ENCODE results near the gene PIK3IP1. TPM values are rescaled to one million over a fixed set of nuclear protein-coding genes. Genes with fewer than 3 reads are reported as not detected.

The PIK3IP1 gene
- total and polyA plus RNA-seq, 4 donors: 3.1 to 7.8 (median 6.0) TPM

DNA sequence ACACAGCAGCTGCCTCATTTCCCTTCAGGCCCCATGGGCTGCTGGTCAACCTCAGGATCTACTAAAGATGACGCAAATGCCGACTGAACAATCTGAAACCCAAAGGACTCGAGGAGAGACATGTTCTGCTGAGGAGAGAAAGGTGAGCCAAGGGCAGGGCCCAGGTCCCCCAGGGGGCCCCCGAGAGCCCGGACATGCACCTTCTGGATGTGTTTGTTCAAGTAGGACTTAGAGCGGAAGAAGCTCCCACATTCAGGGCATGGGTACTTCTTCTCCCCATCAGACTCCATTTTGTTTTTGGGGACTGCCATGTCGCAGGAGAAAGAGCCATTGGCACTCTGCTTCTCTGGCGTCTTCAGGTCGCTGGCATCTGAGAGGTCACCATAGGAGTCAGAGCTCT, 34.6 kb upstream of the PIK3IP1 start:
- Histone ChIP-seq H3K27me3 (ENCODE audit: control insufficient read depth in 4 of 4, insufficient read depth in 4 of 4, low read length in 3 of 4) (no peaks in the 10 kb centered on the region), H3K27ac (ENCODE audit: low read depth in 1 of 2, low read length in 2 of 2) (no peak overlapping the region), H3K4me3 (ENCODE audit: low read depth in 1 of 3, low read length in 3 of 3) (no peak overlapping the region), H3K36me3 (ENCODE audit: control insufficient read depth in 4 of 4, insufficient read depth in 3 of 4, low read depth in 1 of 4, low read length in 3 of 4) (peaks cover 4 to 55% (median 29%) of the 10 kb centered on the region in 4 donors), H3K9me3 (ENCODE audit: control insufficient read depth in 4 of 4, low read length in 3 of 4) (no peaks in the 10 kb centered on the region), H3K4me1 (ENCODE audit: control insufficient read depth in 4 of 4, insufficient read depth in 4 of 4, low read length in 3 of 4) (peaks cover 0 to 3% (median 1%) of the 10 kb centered on the region in 4 donors), H3K9ac (ENCODE audit: low read depth in 1 of 2, low read length in 2 of 2) (no peak overlapping the region)
- DNase-seq (ENCODE audit: low spot score): no peak
- TF ChIP-seq JUND (IDR thresholded peaks at IDR 0.05) (no peak), TAF1 (conservative IDR thresholded peaks at IDR 0.05) (no peak), RXRA (IDR thresholded peaks at IDR 0.05) (no peak), FOXA2 (IDR thresholded peaks at IDR 0.05) (no peak), HNF4G (IDR thresholded peaks at IDR 0.05) (no peak), EGR1 (IDR thresholded peaks at IDR 0.05; ENCODE audit: low read depth in 2 of 2) (no peak)
- TF ChIP-seq, protein P1, sequence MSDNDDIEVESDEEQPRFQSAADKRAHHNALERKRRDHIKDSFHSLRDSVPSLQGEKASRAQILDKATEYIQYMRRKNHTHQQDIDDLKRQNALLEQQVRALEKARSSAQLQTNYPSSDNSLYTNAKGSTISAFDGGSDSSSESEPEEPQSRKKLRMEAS (IDR thresholded peaks at IDR 0.05): no peak
- 96% methylated on average over 9 of the region's 9 CpGs for WGBS

DNA sequence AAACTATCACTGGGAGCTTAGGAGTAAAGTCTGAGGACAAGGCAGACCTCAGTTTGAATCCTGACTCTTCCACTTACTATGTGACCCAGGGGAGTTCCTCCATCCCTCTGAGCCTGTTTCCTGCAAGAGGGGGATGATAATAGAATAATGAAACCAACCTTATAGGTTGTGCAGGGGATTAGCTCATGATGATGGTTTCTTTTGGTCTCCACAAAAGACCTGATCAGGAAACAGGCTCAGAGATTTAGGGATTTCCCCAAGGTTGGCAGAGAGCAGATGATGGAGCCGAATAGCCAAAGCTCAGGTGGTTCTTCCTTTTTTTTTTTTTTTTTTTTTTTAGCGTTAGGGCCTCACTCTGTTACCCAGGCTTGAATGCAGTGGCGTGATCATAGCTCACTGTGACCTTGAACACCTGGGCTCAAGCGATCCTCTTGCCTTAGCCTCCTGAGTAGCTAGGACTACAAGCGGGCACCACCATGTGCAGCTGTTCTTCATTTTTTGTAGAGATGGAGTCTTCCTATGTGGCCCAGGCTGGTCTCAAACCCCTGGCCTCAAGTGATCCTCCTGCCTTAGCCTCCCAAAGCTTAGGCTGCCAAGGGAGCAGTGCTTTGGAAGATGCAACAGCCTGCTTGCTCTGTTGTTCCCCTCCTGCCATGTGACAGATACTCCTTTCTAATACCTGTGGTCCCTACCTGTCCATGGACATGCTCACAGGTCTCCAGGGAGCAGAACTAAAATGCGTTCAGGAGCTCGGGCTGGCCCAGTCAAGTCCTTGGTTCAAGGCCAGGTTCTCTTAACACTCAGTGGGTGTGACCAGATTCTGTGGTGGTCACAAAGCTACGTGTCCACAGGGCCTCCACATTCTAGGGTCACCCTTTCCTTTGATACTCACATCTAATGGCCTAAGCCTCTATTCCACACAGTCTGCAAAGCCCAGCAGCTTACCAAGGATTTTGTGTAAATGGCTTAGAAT, 31.6 kb upstream of the PIK3IP1 start:
- Histone ChIP-seq H3K9me3 (ENCODE audit: control insufficient read depth in 4 of 4, low read length in 3 of 4) (no peaks in the 10 kb centered on the region), H3K9ac (ENCODE audit: low read depth in 1 of 2, low read length in 2 of 2) (no peak overlapping the region), H3K4me1 (ENCODE audit: control insufficient read depth in 4 of 4, insufficient read depth in 4 of 4, low read length in 3 of 4) (no peaks in the 10 kb centered on the region), H3K4me3 (ENCODE audit: low read depth in 1 of 3, low read length in 3 of 3) (no peak overlapping the region), H3K27ac (ENCODE audit: low read depth in 1 of 2, low read length in 2 of 2) (no peak overlapping the region), H3K27me3 (ENCODE audit: control insufficient read depth in 4 of 4, insufficient read depth in 4 of 4, low read length in 3 of 4) (no peaks in the 10 kb centered on the region), H3K36me3 (ENCODE audit: control insufficient read depth in 4 of 4, insufficient read depth in 3 of 4, low read depth in 1 of 4, low read length in 3 of 4) (peaks cover 3 to 40% (median 28%) of the 10 kb centered on the region in 4 donors)
- WGBS: 93% methylated on average over 8 of the region's 8 CpGs
- no peak for TF ChIP-seq HNF4A (conservative IDR thresholded peaks at IDR 0.05)
- TF ChIP-seq, protein P1 (IDR thresholded peaks at IDR 0.05): no peak
- no peak for TF ChIP-seq RXRA (IDR thresholded peaks at IDR 0.05)
- TF ChIP-seq JUND (IDR thresholded peaks at IDR 0.05): no peak
- no peak for TF ChIP-seq SP1 (IDR thresholded peaks at IDR 0.05)
- TF ChIP-seq GABPA (IDR thresholded peaks at IDR 0.05 in 1 of 2, conservative IDR thresholded peaks at IDR 0.05 in 1 of 2): no peak
- TF ChIP-seq, protein P2, sequence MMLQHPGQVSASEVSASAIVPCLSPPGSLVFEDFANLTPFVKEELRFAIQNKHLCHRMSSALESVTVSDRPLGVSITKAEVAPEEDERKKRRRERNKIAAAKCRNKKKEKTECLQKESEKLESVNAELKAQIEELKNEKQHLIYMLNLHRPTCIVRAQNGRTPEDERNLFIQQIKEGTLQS (IDR thresholded peaks at IDR 0.05): no peak
- no peak for TF ChIP-seq RAD21 (IDR thresholded peaks at IDR 0.05)
- no peak for TF ChIP-seq FOXA2 (IDR thresholded peaks at IDR 0.05)
- no peak for TF ChIP-seq YY1 (IDR thresholded peaks at IDR 0.05)
- TF ChIP-seq, protein P3, sequence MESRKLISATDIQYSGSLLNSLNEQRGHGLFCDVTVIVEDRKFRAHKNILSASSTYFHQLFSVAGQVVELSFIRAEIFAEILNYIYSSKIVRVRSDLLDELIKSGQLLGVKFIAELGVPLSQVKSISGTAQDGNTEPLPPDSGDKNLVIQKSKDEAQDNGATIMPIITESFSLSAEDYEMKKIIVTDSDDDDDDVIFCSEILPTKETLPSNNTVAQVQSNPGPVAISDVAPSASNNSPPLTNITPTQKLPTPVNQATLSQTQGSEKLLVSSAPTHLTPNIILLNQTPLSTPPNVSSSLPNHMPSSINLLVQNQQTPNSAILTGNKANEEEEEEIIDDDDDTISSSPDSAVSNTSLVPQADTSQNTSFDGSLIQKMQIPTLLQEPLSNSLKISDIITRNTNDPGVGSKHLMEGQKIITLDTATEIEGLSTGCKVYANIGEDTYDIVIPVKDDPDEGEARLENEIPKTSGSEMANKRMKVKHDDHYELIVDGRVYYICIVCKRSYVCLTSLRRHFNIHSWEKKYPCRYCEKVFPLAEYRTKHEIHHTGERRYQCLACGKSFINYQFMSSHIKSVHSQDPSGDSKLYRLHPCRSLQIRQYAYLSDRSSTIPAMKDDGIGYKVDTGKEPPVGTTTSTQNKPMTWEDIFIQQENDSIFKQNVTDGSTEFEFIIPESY (IDR thresholded peaks at IDR 0.05): no peak
- TF ChIP-seq, protein P4, sequence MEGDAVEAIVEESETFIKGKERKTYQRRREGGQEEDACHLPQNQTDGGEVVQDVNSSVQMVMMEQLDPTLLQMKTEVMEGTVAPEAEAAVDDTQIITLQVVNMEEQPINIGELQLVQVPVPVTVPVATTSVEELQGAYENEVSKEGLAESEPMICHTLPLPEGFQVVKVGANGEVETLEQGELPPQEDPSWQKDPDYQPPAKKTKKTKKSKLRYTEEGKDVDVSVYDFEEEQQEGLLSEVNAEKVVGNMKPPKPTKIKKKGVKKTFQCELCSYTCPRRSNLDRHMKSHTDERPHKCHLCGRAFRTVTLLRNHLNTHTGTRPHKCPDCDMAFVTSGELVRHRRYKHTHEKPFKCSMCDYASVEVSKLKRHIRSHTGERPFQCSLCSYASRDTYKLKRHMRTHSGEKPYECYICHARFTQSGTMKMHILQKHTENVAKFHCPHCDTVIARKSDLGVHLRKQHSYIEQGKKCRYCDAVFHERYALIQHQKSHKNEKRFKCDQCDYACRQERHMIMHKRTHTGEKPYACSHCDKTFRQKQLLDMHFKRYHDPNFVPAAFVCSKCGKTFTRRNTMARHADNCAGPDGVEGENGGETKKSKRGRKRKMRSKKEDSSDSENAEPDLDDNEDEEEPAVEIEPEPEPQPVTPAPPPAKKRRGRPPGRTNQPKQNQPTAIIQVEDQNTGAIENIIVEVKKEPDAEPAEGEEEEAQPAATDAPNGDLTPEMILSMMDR (IDR thresholded peaks at IDR 0.05; ENCODE audit: low read depth, low read length, missing input control): no peak
- TF ChIP-seq TAF1 (conservative IDR thresholded peaks at IDR 0.05): no peak
- TF ChIP-seq NR2F2 (IDR thresholded peaks at IDR 0.05): no peak
- TF ChIP-seq, protein P5, sequence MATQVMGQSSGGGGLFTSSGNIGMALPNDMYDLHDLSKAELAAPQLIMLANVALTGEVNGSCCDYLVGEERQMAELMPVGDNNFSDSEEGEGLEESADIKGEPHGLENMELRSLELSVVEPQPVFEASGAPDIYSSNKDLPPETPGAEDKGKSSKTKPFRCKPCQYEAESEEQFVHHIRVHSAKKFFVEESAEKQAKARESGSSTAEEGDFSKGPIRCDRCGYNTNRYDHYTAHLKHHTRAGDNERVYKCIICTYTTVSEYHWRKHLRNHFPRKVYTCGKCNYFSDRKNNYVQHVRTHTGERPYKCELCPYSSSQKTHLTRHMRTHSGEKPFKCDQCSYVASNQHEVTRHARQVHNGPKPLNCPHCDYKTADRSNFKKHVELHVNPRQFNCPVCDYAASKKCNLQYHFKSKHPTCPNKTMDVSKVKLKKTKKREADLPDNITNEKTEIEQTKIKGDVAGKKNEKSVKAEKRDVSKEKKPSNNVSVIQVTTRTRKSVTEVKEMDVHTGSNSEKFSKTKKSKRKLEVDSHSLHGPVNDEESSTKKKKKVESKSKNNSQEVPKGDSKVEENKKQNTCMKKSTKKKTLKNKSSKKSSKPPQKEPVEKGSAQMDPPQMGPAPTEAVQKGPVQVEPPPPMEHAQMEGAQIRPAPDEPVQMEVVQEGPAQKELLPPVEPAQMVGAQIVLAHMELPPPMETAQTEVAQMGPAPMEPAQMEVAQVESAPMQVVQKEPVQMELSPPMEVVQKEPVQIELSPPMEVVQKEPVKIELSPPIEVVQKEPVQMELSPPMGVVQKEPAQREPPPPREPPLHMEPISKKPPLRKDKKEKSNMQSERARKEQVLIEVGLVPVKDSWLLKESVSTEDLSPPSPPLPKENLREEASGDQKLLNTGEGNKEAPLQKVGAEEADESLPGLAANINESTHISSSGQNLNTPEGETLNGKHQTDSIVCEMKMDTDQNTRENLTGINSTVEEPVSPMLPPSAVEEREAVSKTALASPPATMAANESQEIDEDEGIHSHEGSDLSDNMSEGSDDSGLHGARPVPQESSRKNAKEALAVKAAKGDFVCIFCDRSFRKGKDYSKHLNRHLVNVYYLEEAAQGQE (IDR thresholded peaks at IDR 0.05): no peak
- no peak for TF ChIP-seq EGR1 (IDR thresholded peaks at IDR 0.05; ENCODE audit: low read depth in 2 of 2)
- no peak for TF ChIP-seq FOXA1 (IDR thresholded peaks at IDR 0.05)
- TF ChIP-seq HNF4G (IDR thresholded peaks at IDR 0.05): no peak
- DNase-seq (ENCODE audit: low spot score): no peak
